KMS-11 (cell line): ENCODE data around the gene SYT17.

ENCODE experiments used
- H2AFZ ChIP-seq: fragments of 200-600 bp; sonication (generic); 2 replicates; pipeline ENCODE4 v1.6.1; 2016; ENCODE audit warnings: antibody characterized with exemption, mixed run types, low read depth
- H3K27ac ChIP-seq: fragments of 200-600 bp; sonication (generic); 2 replicates; pipeline ENCODE4 v1.6.1; 2016; ENCODE audit warnings: mild to moderate bottlenecking, mixed run types
- H3K27me3 ChIP-seq: fragments of 200-600 bp; sonication (generic); 2 replicates; pipeline ENCODE4 v1.6.1; 2017; ENCODE audit warnings: mild to moderate bottlenecking, low read depth, mixed run types, moderate library complexity; ENCODE audit not compliant: insufficient read depth
- H3K36me3 ChIP-seq: fragments of 200-600 bp; sonication (generic); 2 replicates; pipeline ENCODE4 v1.6.1; 2017; ENCODE audit warnings: mild to moderate bottlenecking, mixed run types; ENCODE audit not compliant: insufficient read depth
- H3K4me1 ChIP-seq: fragments of 200-600 bp; sonication (generic); 2 replicates; pipeline ENCODE4 v1.6.1; 2016; ENCODE audit warnings: mild to moderate bottlenecking, low read depth, mixed run types; ENCODE audit not compliant: poor library complexity, severe bottlenecking
- H3K4me2 ChIP-seq: fragments of 200-600 bp; sonication (generic); 2 replicates; pipeline ENCODE4 v1.7.0; 2016; ENCODE audit warnings: mild to moderate bottlenecking, mixed run types
- H3K4me3 ChIP-seq: fragments of 200-600 bp; sonication (generic); IDR thresholded peaks from 2 replicates; pipeline ENCODE4 v1.6.1; 2017; ENCODE audit warnings: low read depth, low read length, mixed read lengths; ENCODE audit not compliant: insufficient read depth
- H3K79me2 ChIP-seq: fragments of 200-600 bp; sonication (generic); 2 replicates; pipeline ENCODE4 v1.6.1; 2016; ENCODE audit warnings: low read depth, mixed run types; ENCODE audit not compliant: insufficient read depth
- H3K9ac ChIP-seq: fragments of 200-600 bp; sonication (generic); 2 replicates; pipeline ENCODE4 v1.6.1; 2016; ENCODE audit warnings: mild to moderate bottlenecking, mixed run types
- H4K20me1 ChIP-seq: fragments of 200-600 bp; sonication (generic); 2 replicates; pipeline ENCODE4 v1.6.1; 2016; ENCODE audit warnings: mild to moderate bottlenecking, mixed run types; ENCODE audit not compliant: insufficient read depth
- TF ChIP-seq, protein P1 (sequence below): fragments of 200-600 bp; sonication (generic); conservative IDR thresholded peaks from 2 replicates; pipeline ENCODE4 v1.6.1; 2017; ENCODE audit warnings: low read depth, mild to moderate bottlenecking, antibody characterized with exemption, low read length, moderate library complexity, mixed read lengths

The SYT17 gene

DNA sequence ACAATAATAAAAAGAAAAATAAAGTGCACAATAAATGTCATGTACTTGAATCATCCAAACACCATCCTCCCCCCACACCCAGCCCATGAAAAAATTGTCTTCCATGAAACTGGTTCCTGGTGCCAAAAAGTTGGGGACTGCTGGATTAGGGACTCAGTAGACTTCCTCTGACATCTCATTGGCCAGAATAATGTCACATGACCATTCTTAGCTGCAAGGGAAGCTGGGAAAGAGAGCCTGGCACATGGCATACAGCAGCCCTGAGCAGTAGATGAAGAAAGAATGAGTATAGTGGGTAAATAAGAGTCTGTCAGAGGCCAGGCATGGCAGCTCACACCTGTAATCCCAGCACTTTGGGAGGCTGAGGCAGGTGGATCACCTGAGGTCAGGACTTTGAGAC lies 41.7 kb upstream of the SYT17 start:
- H3K4me1 ChIP-seq, result no peaks in the 10 kb centered on the region
- H3K4me3 ChIP-seq, result no peak overlapping the region

DNA sequence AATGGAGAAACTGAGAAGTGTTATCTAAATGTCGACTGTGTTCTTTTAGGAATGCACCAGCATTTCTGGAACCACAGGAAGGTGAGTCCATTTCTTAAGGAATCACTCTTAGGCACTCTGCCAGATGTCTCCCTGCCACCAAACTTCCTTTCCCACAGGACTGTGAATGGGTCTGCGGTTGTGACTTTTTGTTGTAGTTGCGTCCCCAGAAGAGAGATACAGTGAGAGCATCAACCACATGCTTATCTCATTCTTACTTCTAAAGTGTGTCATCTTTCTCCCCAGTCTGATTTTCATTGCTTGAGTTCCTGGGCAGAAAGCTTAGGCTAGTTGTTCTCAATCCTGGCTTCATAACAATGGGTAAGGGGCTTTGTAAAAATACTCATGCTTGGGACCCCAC lies 40.8 kb upstream of the SYT17 start:
- H3K27ac ChIP-seq, result no peak overlapping the region
- TF ChIP-seq, protein P1, sequence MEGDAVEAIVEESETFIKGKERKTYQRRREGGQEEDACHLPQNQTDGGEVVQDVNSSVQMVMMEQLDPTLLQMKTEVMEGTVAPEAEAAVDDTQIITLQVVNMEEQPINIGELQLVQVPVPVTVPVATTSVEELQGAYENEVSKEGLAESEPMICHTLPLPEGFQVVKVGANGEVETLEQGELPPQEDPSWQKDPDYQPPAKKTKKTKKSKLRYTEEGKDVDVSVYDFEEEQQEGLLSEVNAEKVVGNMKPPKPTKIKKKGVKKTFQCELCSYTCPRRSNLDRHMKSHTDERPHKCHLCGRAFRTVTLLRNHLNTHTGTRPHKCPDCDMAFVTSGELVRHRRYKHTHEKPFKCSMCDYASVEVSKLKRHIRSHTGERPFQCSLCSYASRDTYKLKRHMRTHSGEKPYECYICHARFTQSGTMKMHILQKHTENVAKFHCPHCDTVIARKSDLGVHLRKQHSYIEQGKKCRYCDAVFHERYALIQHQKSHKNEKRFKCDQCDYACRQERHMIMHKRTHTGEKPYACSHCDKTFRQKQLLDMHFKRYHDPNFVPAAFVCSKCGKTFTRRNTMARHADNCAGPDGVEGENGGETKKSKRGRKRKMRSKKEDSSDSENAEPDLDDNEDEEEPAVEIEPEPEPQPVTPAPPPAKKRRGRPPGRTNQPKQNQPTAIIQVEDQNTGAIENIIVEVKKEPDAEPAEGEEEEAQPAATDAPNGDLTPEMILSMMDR, result no peak
- no peak overlapping the region for H3K4me2 ChIP-seq
- H3K36me3 ChIP-seq, result no peaks in the 10 kb centered on the region
- no peak overlapping the region for H2AFZ ChIP-seq
- H3K4me1 ChIP-seq, result no peaks in the 10 kb centered on the region
- no peak overlapping the region for H3K4me3 ChIP-seq
- H3K79me2 ChIP-seq, result no peaks in the 10 kb centered on the region
- H3K9ac ChIP-seq, result no peak overlapping the region
- no peaks in the 10 kb centered on the region for H3K27me3 ChIP-seq
- no peaks in the 10 kb centered on the region for H4K20me1 ChIP-seq

More for the DNA sequence above, 41.7 kb upstream of the SYT17 start:
- TF ChIP-seq, protein P1, result no peak
- no peaks in the 10 kb centered on the region for H3K79me2 ChIP-seq
- no peaks in the 10 kb centered on the region for H4K20me1 ChIP-seq
- no peaks in the 10 kb centered on the region for H3K27me3 ChIP-seq
- no peak overlapping the region for H2AFZ ChIP-seq
- no peak overlapping the region for H3K27ac ChIP-seq
- no peaks in the 10 kb centered on the region for H3K36me3 ChIP-seq
- no peak overlapping the region for H3K9ac ChIP-seq
- no peak overlapping the region for H3K4me2 ChIP-seq

DNA sequence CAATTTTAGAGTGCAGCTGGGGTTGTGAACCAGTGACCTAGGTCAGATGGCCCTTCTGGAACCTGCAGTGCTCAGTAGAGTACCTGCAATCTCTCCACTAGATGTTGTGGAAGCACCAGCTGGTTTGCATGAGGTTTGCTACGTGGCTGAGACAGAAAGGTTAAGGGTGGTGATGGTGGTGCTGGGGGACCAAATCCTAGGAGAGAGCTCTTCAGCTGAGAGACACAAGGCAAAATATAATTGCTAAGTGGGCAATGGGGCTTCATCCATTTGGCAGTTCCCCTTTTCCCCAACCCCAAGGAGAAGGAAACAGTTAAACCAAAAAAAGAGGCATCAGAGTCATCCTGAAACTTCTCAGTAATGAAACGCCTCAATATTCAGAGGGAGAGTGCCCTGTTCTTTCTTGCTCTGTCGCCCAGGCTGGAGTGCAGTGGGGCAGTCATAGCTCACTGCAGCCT lies 40.3 kb upstream of the SYT17 start:
- Histone ChIP-seq H3K36me3 (no peaks in the 10 kb centered on the region), H3K4me1 (no peaks in the 10 kb centered on the region), H3K27me3 (no peaks in the 10 kb centered on the region), H2AFZ (no peak overlapping the region), H3K9ac (no peak overlapping the region), H3K4me3 (no peak overlapping the region), H3K79me2 (no peaks in the 10 kb centered on the region), H3K4me2 (no peak overlapping the region), H3K27ac (no peak overlapping the region), H4K20me1 (no peaks in the 10 kb centered on the region)
- TF ChIP-seq, protein P1, result no peak

DNA sequence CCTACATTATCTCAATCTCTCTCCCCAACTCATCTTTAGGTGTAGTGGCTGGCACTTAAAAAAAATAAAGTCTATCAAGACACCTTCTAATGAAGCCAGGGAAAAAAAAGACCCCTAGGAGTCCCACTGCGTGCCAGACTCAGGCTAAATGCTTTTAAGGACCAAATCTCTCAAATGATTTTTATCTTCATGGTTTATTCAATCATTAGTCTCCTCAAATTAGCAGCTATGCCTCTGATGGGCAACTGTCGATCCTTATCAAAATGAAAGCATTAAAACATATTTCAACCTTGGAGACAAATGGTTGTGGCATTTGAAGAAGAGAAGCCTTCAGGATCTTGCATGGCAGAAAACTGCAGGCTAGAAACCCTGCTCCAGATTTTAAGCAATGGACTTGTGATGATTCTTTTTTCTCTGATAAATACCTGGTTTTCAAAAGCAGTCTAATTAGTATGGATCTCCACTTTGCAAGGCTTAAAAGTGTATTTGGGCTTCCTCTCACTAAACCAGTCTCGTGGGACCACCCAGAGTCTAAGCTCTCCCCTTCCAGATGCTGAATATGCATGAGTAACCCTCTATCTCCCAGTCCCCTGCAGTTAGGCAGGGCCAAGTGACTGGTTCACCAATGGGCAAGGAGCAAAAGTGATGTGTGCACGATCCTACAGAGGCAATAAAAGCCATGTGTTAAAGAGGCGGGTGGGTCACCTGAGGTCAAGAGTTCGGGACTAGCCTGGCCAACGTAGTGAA lies 39.4 kb upstream of the SYT17 start:
- Histone ChIP-seq H3K4me1 (no peaks in the 10 kb centered on the region), H3K4me2 (no peak overlapping the region), H3K79me2 (no peaks in the 10 kb centered on the region), H4K20me1 (no peaks in the 10 kb centered on the region), H3K27me3 (no peaks in the 10 kb centered on the region), H3K36me3 (no peaks in the 10 kb centered on the region), H2AFZ (no peak overlapping the region), H3K27ac (no peak overlapping the region), H3K9ac (no peak overlapping the region), H3K4me3 (no peak overlapping the region)
- TF ChIP-seq, protein P1, result no peak
